ENCODE results near the gene KPNA6. TPM values are rescaled to one million over a fixed set of nuclear protein-coding genes. Genes with fewer than 3 reads are reported as not detected.
A peak's percentile ranks its signal among the peaks of the same experiment; 100 is the strongest.

KPNA6 gene
- polyA plus RNA-seq, 3 donors, result 11.0 to 26.7 (median 20.2) TPM

GRCh38 chr1:32204943-32205361, 97.1 kb downstream of the KPNA6 start:
- peak overlapping the region in 1 of 2 donors; percentile 54 for H3K27ac ChIP-seq (ENCODE audit: low read depth in 1 of 2, low read length in 2 of 2)
- H3K27ac Mint-ChIP-seq, result peak overlapping the region in 4 of 7 donors; percentile 15 to 90 (median 72)
- peak overlapping the region; percentile 94 for H3K4me2 ChIP-seq (replicated peaks; ENCODE audit: extremely low read depth, low read length, poor library complexity, severe bottlenecking)
- H3K36me3 Mint-ChIP-seq, result no peaks in the 10 kb centered on the region
- peaks cover 0 to 1% (median 0%) of the 10 kb centered on the region in 7 donors for H3K9me3 Mint-ChIP-seq
- peak overlapping the region; percentile 44 to 84 (median 68) for H3K4me3 ChIP-seq (replicated peaks in 1 of 3; ENCODE audit: low read depth in 2 of 3, low read length in 3 of 3)
- TF ChIP-seq CTCF (IDR thresholded peaks at IDR 0.05), result no peak
- H4K20me1 ChIP-seq (ENCODE audit: insufficient read depth, low read length), result no peaks in the 10 kb centered on the region
- peak overlapping the region; percentile 70 for H3K9ac ChIP-seq (ENCODE audit: insufficient read depth, low read length, poor library complexity, severe bottlenecking)
- H3K27me3 ChIP-seq (ENCODE audit: control insufficient read depth in 2 of 2, insufficient read depth in 2 of 2, low read length in 2 of 2), result no peaks in the 10 kb centered on the region
- peak overlapping the region; percentile 84 to 90 for H3K4me3 Mint-ChIP-seq
- peaks cover 3 to 7% (median 6%) of the 10 kb centered on the region in 3 donors for H3K27me3 Mint-ChIP-seq (ENCODE audit: low read depth in 3 of 3)
- no peak for DNase-seq
- peak overlapping the region; percentile 92 for H2AFZ ChIP-seq (ENCODE audit: insufficient read depth, low read depth, low read length, poor library complexity, severe bottlenecking)
- H3K4me1 Mint-ChIP-seq, result peaks cover 38% of the 10 kb centered on the region
- no peaks in the 10 kb centered on the region for H3K79me2 ChIP-seq (ENCODE audit: insufficient read depth, low read length)
- WGBS (ENCODE audit: insufficient coverage), result 91% methylated on average over 10 of the region's 26 CpGs
- no peaks in the 10 kb centered on the region for H3K9me3 ChIP-seq (replicated peaks in 1 of 2; ENCODE audit: control insufficient read depth in 1 of 2, insufficient read depth in 1 of 2, low read length in 2 of 2)
- no peaks in the 10 kb centered on the region for H3K36me3 ChIP-seq (replicated peaks in 1 of 2; ENCODE audit: control insufficient read depth in 1 of 2, insufficient read depth in 2 of 2, low read length in 2 of 2)
- peaks cover 34 to 35% of the 10 kb centered on the region in 2 donors for H3K4me1 ChIP-seq (ENCODE audit: control insufficient read depth in 1 of 2, insufficient read depth in 2 of 2, low read length in 2 of 2)
- intact Hi-C loops (cut with micrococcal nuclease), result no loop called here

GRCh38 chr1:32205401-32206370, 97.8 kb downstream of the KPNA6 start, which contains the start of gene IQCC:
TSS of gene IQCC (plus strand) at chr1:32205671. CDS start at chr1:32205682, 11 bp downstream.
- H3K4me3 Mint-ChIP-seq, result peak within 1 kb of the TSS; percentile 84 to 90
- Histone ChIP-seq H2AFZ (ENCODE audit: insufficient read depth, low read depth, low read length, poor library complexity, severe bottlenecking) (peak within 1 kb of the TSS; percentile 92), H3K9ac (ENCODE audit: insufficient read depth, low read length, poor library complexity, severe bottlenecking) (peak within 1 kb of the TSS; percentile 70), H3K79me2 (ENCODE audit: insufficient read depth, low read length) (no peaks in the 10 kb centered on the region), H3K4me2 (replicated peaks; ENCODE audit: extremely low read depth, low read length, poor library complexity, severe bottlenecking) (peak within 1 kb of the TSS; percentile 94), H3K27ac (ENCODE audit: low read depth in 1 of 2, low read length in 2 of 2) (peak within 1 kb of the TSS in 1 of 2 donors; percentile 54), H3K4me3 (replicated peaks in 1 of 3; ENCODE audit: low read depth in 2 of 3, low read length in 3 of 3) (peak within 1 kb of the TSS; percentile 44 to 84 (median 68)), H4K20me1 (ENCODE audit: insufficient read depth, low read length) (no peaks in the 10 kb centered on the region), H3K4me1 (ENCODE audit: control insufficient read depth in 1 of 2, insufficient read depth in 2 of 2, low read length in 2 of 2) (peaks cover 28% of the 10 kb centered on the region in 2 donors), H3K27me3 (ENCODE audit: control insufficient read depth in 2 of 2, insufficient read depth in 2 of 2, low read length in 2 of 2) (no peaks in the 10 kb centered on the region), H3K36me3 (replicated peaks in 1 of 2; ENCODE audit: control insufficient read depth in 1 of 2, insufficient read depth in 2 of 2, low read length in 2 of 2) (no peaks in the 10 kb centered on the region), H3K9me3 (replicated peaks in 1 of 2; ENCODE audit: control insufficient read depth in 1 of 2, insufficient read depth in 1 of 2, low read length in 2 of 2) (no peaks in the 10 kb centered on the region)
- peak; percentile 70 to 82 (median 81) for DNase-seq
- peaks cover 0 to 1% (median 0%) of the 10 kb centered on the region in 7 donors for H3K9me3 Mint-ChIP-seq
- no peak for TF ChIP-seq CTCF (IDR thresholded peaks at IDR 0.05)
- WGBS (ENCODE audit: insufficient coverage), result under 1% methylated on average over 67 of the region's 77 CpGs
- intact Hi-C loops (cut with micrococcal nuclease), result no loop called here
- peaks cover 3 to 7% (median 6%) of the 10 kb centered on the region in 3 donors for H3K27me3 Mint-ChIP-seq (ENCODE audit: low read depth in 3 of 3)
- H3K4me1 Mint-ChIP-seq, result peaks cover 31% of the 10 kb centered on the region
- peak within 1 kb of the TSS; percentile 37 to 90 (median 77) for H3K27ac Mint-ChIP-seq
- H3K36me3 Mint-ChIP-seq, result no peaks in the 10 kb centered on the region
